ENCODE data around the gene LIMA1.
A peak's percentile ranks its signal among the peaks of the same experiment; 100 is the strongest.
"Not testable (repeated sequence)": the region's sequence is repeated elsewhere in the genome, so short reads cannot be mapped to it uniquely, and the experiment has no call there.

Gene LIMA1

DNA sequence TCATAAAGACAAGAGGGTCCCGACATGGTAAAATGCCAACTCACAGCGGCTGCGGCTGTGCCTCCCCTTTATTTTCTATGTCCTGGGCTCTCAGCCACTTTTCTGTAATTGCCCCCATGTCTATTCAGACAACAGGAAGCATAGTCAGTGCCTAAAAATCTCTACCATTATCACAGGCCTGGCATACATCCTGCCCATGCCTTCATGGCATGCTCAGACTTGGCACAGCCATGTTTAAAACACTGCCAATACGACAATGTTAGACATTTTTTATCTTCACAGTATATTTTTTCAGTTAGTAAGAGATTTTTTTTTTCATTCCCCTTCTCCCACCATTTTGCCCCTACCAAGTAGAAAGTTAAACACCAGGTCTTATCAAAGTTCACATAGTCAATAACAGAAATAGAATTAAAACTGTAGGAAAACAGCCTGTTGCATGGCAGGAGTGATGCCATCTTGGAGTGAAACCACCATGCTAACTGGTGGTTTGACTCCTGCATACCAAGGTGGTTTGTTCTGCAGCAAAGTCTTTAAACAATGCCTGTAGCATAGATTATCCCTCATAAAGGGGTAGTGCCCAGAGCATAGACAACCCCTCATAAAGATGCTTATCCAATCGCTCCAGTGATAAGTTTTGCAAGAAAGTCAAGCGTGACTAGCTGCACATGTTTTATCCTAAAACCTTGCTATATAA, 97.2 kb downstream of the LIMA1 start:
- no peak for DNase-seq (ENCODE audit: low read depth)

DNA sequence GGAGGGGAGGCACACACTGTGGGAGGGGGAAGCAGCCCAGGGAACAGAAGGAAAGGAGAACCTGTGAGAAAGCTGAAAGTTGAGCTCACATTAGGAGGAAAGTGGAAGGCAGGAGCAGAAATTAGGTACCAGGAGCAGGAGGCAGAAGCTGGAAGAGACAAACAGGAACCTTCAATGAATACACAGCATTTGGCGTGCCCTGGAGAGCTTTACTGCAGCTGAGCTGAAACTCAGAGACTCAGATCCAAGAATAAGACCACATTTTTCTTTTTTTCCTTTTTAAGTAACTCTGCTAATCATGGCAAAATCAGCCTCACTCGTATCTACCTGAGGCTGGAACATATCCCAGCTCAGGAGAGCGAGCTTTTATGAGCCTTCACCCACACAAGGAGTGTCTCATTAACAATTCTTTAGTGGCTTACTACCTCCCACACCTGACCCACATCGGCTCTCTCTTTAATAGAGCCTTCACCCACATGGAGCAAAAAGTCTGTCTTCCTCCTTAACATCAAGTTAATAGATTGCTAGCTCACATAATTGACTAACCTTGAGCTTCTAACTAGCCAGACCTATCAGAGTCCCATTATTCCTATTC, 97.9 kb downstream of the LIMA1 start:
- no peak for DNase-seq (ENCODE audit: low read depth)

DNA sequence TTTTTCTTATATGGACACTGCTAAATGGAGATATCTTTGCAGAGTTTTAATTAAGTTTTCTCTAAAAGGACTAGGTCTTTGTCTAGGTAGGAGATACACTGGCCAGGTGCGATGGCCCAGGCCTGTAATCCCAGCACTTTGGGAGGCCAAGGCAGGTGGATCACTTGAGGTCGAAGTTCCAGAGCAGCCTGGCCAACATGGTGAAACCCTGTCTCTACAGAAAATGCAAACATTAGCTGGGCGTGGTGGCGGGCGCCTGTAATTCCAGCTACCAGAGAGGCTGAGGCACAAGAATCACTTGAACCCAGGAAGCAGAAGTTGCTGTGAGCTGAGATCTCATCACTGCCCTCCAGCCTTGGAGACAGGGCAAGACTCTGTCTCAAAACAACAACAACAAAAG, 99.1 kb downstream of the LIMA1 start:
- DNase-seq (ENCODE audit: low read depth): no peak

DNA sequence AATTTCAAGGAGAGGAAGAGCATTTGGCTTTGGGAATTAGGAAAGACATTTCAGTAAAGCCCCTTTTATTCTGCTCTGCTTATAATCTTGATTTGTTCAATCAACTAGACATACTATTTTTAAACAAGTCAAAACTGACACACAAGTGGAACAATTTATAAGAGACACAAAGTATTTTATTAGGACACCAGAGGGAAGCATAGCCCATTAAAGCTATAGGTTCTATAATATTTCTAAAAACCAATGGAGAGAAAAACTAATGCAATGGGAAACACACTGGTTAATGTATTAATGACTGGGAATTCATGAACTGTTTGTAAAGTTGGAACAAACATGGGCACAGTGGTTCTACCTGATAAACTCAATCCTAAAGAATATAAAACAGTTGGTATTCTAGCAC, 100.9 kb downstream of the LIMA1 start:
- DNase-seq (ENCODE audit: low read depth): no peak

DNA sequence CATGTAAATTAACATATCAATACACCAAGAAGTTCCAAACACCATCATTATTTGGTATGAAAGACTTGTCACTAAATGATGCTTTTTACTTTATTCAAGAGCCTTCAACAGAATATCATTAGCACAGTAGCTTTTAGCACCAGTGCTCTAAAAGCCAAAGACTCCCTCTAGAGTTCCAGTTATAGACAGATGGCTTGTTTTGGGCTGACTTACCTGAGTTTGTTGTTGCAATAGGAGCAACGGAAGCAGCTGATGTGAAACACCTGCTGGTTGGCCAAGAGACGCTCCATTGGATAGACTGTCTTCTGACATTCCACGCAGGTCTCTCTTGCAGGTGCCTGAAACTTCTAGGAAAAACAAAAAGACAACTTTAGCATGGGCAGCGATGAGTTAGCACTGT, 101.6 kb downstream of the LIMA1 start:
- no peak for DNase-seq (ENCODE audit: low read depth)

DNA sequence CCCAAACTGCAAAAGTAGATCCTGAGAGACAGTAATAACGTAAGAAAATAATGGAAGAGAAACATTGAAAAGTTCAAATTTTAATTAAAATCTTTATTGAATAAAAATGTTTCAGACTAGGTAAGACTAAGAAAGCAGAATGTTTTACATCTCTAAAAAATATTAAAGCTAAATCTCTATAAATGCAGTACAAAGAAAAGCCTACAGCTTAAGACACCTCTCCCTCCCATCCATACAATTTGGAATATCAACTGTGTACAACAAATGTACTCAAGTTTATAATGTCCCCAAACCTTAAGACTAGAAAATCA, 107.6 kb downstream of the LIMA1 start:
- no peak for DNase-seq (ENCODE audit: low read depth)

DNA sequence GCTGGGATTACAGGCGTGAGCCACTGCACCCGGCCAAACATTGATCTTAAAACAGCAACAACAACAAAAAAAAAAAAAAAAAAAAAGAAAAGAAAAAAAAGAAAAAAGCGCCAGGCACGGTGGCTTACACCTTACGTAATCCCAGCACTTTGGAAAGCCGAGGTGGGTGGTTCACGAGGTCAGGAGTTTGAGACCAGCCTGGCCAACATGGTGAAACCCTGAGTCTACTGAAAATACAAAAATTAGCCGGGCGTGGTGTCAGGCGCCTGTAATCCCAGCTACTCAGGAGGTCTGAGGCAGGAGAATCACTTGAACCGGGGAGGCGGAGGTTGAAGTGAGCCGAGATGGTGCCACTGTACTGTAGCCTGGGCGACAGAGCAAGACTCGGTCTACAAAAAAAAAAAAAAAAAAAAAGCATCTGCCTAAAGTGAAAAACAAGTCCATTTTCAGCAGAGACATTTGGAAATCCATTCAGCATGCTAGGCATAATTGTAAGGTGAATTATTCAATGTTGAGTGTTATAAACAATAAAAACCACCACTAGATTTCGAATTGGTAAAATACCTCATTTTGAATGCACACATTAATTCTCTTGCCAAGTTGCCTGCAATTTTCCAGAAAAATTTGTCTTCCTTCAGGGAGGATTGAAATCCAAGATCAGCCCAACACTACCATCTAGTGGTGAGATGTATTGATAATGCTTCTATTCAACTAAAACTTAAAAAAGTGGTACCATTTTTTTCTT, 108.2 kb downstream of the LIMA1 start:
- DNase-seq (ENCODE audit: low read depth): peak; percentile 68

DNA sequence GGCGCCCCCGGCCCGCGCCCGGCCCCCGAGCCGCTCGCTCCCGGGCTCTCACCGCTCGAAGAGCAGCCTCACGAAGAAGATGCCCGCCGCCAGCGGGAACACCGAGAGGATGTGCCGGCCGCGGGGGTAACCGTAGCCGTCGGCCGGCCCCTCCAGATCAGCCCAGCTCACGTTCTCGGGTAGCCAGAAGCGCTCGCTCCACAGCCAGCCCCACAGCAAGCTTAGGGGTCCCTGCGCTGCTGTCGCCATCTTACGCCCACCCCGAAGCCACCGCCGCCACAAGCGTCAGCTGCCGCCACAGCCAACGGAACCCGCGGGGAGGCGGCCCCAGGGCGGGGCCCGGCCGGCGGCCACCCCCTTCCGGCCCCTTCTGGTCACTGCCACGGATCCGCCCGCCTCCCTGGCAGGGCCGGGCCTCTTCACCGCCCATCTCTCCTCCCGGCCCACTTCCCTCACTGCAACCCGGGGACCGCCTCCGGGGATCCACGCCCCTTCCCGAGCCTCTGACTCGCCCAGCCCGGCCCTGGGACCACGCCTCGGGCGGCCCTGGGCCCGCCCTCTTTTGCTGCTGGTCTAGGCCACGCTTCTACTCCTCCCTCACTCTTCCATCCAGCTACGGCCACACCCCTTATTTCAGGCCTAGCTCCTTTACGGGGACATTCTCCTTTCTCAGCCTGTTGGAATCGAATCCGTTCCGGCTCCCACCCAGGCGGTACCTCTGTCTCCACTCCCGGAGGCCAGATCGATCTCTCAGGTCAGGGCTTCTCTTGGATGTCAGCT, 116.1 kb downstream of the LIMA1 start, which contains the start of gene CERS5:
Gene CERS5, minus strand, starts transcription at position 321 of the 780 bp plus-strand sequence. Its CDS starts 72 bp downstream, at position 249.
- DNase-seq (ENCODE audit: low read depth): peak; percentile 93

DNA sequence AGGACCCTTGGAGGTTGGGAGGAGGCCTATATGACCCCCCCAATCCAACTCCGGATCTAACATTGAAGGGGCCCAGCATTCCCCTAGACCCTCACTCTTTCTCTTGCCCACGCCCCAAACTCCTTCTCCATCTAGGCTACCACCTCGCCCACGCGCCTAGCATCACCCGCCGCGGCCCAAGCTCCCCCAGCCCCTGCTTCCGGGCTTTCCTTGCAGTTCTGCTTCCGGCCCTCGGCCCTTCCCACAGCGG, 116.6 kb downstream of the LIMA1 start:
- no peak for DNase-seq (ENCODE audit: low read depth)

DNA sequence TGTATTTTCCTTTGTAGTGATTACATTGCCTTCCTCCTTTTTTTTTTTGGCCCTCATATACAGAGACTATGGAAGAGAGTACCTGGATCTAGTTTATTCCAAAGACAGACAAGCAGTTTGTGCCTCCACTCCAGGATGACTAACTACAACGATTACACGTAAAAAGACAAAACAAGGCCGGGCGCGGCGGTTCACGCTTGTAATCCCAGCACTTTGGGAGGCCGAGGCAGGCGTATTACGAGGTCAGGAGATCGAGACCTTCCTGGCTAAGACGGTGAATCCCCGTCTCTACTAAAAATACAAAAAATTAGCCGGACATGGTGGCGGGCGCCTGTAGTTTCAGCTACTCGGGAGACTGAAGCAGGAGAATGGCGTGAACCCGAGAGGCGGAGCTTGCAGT, 118.4 kb downstream of the LIMA1 start:
- no peak for DNase-seq (ENCODE audit: low read depth)

DNA sequence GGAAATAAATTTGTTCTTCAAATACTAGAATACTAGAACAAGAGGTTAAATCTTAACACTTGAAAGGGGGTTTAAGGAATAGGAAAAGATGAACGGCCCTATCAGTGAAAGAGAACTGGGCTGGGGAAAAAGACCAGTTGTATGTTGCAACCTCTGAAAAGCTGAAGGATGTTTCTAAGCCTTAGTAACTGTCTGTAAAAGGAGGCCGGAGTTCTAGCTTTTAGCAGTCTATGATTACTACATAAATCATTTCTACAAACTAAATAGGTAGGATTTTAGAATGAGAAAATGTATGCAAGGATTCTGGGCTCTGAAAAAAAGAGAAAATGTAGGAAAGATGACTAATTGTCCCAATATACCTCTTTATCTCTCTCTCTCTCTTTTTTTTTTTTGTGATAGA, 121.1 kb downstream of the LIMA1 start:
- no peak for DNase-seq (ENCODE audit: low read depth)

DNA sequence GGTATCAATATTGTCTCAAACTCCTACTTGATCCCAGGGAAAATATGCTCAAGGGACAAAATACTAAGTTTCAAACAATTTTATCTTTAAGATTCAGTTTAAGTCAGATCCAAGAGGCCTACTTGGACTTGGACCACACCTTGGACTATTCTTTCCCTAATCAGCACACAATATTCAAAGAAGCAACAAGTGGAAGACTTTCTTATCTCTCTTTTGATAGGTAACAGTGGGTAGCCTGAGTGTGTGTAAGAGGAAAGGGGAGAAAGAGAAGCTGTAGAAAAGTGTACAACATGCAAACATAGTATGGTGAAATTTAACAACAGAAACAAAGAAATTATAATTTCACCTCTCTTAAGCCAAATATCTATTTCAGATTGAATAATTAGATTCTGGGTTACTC, 122.7 kb downstream of the LIMA1 start:
- DNase-seq (ENCODE audit: low read depth): no peak

DNA sequence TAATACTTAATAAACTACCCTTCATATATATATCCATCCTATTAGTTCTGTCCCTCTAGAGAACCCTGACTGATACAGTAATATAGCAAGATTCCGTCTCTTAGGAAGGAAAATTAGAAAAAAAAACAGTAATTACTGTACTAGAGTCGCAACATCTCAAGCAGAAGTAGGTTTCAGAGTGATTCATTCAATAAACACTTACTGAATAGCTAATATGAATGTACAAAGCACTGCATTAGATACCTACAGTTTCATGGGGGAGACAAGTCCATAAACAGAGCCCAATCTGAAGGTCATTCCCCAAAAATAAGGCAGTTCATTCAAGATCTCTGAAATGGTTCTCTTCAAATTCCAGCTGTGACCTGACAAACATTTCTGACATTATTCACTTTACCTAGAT, 126.1 kb downstream of the LIMA1 start:
- no peak for DNase-seq (ENCODE audit: low read depth)

DNA sequence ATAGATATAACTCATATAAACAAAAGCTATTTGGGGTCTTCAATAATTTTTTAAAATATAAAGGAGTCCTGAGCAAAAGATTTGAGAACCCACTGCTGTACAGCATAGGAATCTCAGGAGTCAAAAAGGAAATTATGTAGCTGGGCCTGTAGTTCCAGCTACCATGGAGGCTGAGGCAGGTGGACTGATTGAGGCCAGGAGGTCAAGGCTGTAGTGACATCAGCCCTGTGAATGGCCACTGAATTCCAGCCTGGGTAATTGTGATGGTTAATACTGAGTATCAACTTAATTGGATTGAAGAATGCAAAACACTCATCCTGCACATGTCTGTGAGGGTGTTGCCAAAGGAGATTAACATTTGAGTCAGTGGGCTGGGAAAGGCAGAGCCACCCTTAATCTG, 126.7 kb downstream of the LIMA1 start:
- no peak for DNase-seq (ENCODE audit: low read depth)

DNA sequence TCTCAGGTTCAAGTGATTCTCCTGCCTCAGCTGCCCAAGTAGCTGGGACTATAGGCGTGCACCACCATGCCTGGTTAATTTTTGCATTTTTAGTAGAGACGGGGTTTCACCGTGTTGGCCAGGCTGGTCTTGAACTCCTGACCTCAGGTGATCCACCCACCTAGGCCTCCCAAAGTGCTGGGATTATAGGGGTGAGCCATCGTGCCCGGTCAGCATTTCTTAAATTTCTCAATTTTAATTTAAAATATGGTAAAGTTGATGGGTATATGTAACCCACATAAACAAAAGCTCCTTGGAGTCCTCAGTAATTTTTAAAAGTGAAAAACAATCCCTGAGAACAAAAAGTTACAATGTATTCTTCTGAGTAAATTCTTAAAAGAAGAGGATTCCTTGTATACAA, 128.4 kb downstream of the LIMA1 start:
- not testable (repeated sequence) for DNase-seq (ENCODE audit: low read depth)

DNA sequence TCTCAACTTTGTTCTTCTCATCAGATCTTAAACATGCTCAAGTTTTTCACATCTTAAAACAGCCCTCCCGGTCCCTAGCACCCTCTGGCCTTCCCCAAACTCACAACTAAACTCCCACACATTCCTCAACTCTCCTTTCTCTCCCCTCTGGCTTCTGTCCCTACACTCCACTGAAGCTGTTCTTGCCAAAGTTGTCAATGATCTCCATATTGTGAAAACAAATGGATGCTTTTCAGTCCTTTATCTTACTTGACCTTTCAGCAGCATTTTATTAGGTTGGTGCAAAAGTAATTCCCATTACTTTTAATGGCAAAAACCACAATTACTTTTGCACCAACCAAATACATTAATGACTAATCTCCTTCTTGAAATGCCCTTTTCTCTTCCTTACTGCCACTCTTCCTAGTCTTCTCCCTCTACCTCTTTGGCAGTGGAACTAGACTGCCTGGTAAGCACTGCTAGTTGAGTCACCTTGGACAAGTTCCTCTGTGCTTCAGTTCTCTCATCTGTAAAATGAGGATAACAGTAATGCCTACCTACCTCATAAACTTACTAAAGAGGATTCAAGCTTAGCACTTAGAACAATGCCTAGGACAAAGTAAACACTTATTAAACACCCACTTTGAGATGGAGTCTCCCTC, 132.2 kb downstream of the LIMA1 start:
- DNase-seq (ENCODE audit: low read depth): no peak

DNA sequence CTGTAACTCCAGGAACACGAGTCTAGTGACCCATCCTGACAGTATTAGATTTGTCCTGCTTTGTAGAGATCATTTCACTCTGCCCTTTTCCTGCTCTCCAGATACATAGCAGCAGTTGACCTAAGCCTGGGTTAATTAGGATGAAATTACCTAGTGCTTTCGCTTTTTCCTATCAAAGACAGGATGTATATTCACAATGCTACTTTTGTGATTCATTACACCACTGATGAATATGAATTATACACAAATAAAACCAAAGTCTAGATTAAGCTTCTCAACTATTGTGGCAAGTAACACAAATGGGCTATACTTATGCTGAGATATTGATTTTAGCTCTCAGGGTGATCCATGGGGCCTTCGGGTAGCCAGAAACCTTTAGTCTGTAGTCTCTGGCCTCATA, 134.0 kb downstream of the LIMA1 start:
- DNase-seq (ENCODE audit: low read depth): no peak

DNA sequence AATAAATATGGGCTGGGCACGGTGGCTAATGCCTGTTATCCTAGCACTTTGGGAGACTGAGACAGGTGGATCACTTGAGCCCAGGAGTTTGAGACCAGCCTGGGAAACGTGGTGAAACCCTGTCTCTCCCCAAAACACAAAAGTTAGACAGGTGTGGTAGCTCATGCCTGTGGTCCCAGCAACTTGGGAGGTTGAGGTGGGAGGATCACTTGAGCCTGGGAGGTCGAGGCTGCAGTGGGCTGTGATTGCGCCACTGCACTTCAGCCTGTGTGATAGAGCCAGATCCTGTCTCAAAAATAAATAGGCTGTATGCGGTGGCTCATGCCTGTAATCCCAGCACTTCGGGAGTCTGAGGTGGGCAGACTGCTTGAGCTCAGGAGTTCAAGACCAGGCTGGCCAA, 135.3 kb downstream of the LIMA1 start:
- not testable (repeated sequence) for DNase-seq (ENCODE audit: low read depth)

DNA sequence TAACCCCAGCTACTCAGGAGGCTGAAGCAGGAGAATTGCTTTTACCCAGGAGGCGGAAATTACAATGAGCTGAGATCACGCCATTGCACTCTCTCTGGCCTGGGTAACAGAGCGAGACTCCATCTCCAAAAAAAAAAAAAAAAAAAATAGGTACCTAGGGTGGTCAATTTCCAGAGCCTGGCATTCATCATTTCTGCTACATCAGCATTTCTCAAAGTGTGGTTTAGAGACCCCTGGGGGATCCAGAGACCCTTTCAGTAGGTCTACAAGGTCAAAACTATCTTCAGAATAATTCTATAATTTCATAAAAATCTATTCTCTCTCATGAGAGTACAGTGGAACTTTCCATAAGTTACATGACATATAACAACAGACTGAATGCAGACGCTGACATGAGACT, 136.0 kb downstream of the LIMA1 start:
- DNase-seq (ENCODE audit: low read depth): no peak

DNA sequence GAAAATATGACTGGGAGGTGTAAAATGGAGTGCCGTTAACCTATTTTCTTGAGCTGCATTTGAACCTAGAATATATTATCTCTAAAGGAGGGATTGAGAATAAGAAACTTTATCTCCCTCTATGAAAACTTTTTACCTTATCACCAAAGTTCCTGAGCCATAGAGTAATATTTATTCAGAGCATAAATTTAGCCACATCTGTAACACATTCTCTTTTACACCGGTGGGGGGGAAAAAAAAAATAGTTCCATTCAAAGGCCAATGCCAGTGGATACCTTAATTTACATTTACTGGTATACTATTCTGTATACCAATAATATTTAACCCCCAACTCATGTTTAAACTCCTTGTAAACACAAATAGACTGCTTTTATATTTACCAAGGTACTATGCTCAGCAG, 137.9 kb downstream of the LIMA1 start:
- no peak for DNase-seq (ENCODE audit: low read depth)

DNA sequence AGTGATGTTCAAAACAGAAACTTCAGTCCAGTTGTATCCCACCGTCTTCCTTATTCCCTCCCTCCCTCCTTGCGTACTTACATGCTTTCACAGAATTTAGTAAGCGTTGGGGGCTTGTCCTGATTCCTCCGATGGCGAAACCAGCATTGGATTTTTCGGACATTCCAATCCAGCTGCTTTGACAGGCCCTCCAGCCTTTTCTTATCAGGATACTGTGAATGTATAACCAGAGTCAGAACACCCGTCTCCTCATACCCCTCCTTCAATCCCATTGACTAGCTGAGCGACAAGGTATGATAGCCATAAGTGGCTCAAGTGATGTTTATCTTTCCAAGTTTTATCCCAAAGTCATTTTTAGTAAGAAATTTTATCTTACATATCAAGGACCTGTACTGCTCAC, 140.3 kb downstream of the LIMA1 start:
- DNase-seq (ENCODE audit: low read depth): no peak

DNA sequence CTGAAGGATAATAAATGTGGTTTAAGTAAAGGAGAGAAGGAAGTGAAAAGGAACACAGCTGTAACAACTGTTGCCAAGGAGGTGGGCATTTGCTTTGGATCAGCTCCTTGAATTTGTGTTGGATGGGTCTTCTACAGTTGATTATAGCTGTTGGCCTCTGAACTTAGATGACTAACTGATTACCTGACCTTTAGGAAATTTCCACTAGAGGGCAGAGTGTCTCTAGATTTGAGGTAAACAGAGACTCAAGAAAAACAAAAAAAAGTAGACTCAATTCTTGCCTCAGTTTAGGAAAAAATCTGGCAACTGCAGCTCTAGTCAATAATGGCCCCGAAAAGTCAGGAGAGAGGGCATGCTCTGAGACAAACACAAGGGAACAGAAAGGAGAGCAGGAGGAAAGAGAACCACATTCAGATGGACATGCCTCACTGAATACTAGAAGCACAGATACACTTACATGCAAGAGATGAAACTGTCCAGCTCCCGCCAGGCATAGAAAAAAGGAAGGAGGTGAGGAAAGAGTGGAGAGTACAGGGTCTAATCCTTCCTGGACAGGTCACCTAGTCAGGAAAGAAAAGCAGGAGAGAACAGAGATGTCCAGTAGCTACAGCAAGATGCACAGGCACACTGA, 150.7 kb downstream of the LIMA1 start:
- DNase-seq (ENCODE audit: low read depth): no peak
